Islet of Langerhans (tissue), 1 donor: ENCODE results near the gene RGL1.

Experiments used
- FAIRE-seq: peaks from one replicate; lab custom pipeline; 2011; peaks lifted over from hg19 to GRCh38; lab: Jason Lieb, UNC

RGL1 gene

DNA sequence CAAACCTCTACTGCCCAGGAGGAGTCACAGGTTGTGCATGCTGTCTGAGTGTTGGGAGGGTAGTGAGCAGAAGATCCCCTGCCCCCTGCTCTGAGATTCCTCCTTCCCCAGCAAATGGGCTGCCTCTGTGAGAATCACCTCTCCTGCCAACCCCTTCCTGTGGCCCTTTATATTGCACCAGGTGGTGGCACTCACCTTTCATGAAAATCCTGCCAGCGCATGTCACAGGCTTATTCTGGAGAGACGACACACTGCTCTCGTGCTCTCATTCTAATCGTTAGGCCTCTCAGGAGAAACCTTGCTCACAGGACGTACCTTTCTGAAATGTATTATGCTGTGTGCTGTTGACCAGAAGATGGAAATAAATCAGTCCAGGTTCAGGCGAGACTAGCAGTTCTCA is 113.7 kb downstream of the RGL1 start:
- FAIRE-seq = no peak

DNA sequence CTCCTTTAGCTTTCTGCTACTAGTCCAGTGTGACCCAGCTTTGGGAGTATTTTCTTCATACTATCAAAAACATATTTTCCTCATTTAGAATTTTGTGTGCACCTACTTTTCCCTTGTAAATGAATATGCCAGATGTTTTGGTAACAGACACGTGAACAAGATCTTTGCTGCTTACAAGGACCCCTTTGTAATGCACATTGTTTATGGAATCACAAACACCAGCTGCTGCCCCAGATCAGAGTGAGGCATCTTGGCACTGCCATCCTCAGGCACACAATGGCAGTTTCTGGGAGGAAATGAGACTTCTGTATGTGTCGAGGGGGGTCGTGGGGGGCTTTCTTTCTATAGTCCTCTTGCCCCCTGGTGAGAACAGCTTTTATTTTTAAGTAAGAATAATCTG is 115.7 kb downstream of the RGL1 start:
- no peak for FAIRE-seq

DNA sequence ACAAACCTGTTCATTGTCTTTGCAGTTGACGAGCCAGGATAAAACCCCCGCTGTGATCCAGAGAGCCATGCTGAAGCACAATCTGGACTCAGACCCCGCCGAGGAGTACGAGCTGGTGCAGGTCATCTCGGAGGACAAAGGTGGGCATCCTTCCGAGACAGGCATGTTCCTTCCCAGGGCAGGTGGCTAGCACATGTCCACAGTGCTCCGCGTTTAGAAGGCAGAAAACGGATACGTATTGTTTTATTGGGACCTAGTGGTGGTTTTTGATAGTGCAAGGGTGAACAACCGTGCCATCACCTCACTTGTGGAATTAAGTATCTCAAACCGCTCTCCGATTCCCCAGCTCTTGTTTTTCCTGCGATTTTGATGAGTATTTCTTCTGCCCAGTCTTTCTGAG is 117.3 kb downstream of the RGL1 start:
- no peak for FAIRE-seq

DNA sequence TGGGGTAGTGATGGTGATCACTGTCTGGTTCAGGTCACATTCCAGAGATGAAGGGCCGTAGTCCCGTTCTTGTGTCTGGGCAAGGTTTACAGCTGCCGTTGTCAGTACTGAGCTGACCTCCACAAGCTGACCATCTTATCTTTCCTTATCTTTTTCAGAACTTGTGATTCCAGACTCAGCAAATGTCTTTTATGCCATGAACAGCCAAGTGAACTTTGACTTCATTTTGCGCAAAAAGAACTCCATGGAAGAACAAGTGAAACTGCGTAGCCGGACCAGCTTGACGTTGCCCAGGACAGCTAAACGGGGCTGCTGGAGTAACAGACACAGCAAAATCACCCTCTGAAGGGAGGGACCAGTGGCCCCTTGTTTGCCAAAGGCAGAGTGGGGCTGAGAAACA is 121.0 kb downstream of the RGL1 start:
- FAIRE-seq = no peak

DNA sequence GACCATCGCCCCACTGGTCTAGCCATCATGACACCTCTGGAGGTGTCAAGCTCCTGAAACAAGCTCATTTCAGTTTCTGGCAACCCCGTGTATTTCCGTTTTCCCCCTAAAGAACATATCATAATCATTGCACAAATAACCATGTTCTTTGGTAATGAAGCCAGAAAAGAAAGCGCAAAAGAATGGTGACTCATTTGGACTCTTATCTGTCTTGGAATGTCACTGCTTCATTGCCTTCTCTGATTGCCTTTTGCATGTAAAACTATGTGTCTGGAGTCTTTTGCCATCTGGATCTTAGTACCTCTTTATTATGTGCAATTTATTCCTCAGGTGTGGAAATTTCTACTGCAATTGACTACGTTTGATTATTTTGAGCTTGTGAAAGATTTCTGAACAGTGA is 122.1 kb downstream of the RGL1 start:
- FAIRE-seq = no peak

DNA sequence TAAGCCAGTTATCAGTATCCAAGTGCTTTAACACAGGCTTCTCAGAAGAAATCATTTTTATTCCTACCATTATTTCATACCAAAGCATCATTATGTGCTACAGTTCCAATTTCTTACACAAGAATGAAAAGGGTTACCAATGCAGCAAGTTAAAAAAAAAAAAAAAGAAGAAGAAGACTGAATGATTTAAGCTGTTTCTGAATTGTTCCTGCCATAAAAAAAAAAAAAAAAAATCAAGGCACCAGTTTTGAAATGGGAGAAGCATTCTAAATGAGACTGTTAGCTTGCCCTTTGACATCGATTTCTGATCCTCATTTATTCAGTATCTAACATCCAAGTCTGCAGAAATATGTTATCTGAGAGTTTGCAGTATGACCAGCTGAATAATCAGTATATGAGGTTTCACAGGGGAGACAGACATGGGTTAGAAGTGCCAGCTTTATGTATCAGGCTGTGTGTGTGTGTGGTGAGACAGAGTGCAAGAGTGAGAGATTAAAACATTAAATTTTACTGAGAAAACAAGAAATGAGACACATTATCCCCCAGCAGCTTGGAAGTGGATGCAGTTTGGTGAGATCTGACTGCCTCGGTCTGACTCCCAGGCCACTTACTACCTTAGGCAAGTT is 126.8 kb downstream of the RGL1 start:
- FAIRE-seq = no peak

DNA sequence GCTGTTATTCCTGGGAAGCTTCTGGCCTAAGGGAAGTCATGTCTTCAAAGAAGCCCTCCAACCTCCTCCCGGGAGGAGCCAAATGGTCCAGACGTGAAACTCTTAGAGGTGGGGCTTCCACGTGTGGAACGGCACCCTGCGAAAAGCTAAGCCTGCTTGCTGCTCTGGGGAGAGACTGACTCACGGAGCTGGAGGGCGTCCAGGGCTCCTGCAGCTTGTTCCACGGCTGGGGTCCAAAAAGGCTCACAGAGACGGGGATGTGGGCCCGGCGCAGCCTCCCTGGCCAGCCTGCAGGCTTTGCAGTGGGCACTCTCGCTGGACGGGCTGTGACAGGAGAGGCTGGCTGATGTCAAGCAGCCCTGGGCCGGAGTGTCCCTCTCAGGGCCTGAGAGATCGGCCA is 127.5 kb downstream of the RGL1 start:
- FAIRE-seq = no peak

DNA sequence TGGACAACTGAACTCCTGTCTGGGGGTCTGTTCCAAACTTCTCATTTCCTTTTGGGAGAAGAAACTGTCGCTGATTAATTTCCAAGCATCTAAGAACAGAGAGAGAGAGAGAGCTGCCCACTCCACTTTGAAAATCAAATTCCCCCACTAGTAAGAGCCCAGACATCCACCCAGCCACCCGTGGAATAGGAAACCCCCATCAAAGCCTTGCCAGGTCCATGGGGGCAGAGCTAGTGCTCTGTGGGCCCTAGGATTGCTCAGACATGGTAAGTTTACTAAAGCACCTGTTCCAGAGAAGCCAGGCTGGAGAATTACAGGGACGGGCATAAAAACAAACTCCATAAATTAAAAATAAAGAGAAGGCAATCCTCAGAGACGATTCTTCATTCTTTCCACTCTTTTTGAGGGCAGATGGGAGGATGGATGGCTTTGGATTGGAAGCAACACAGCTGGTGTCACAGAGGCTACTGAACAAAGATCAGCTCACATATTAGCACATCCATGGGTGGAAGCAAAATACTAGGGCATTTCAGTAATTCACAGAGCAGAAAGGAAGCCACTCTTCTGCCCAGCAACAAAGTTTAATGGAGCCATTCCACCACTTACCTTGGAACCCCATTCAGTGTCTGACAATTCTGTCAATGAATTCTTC is 128.7 kb downstream of the RGL1 start:
- FAIRE-seq = no peak

DNA sequence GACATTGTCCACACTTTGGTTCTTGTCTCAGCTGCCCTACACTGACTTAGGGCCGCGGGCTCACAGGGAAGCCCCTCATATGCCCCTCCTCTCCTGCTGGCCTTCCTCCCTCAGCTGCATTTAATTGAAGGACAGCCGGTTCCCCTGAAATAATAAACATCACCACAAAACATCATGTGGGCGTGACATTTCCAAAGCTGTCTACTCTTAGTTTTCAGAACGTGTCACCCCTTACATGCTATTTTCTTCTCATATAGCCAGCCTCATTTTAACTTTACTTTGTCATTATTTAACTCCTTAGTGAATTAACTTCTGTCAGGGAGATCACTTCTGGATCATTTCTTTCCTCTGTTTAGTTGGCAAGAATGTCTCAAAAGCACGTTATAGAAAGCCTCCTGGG is 129.4 kb downstream of the RGL1 start:
- FAIRE-seq = no peak

DNA sequence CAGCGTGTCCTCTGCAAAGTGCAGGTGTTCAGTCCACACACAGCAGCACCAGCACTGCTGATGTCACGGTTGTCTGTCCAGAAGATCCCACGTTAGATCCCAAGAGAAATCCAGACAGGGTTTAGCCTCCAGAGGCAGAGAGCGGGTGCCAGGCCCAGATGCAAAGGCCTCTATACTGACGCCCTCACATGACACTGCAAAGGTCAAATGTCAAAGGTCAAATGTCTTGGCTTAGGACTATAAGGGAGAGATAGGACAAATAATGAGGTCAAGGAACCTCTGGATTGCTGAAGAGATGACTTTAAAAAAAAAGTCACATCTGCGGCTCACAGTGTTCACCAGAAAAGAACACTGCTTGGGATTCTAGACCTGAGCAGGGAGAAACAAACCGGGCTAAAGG is 131.1 kb downstream of the RGL1 start:
- no peak for FAIRE-seq

DNA sequence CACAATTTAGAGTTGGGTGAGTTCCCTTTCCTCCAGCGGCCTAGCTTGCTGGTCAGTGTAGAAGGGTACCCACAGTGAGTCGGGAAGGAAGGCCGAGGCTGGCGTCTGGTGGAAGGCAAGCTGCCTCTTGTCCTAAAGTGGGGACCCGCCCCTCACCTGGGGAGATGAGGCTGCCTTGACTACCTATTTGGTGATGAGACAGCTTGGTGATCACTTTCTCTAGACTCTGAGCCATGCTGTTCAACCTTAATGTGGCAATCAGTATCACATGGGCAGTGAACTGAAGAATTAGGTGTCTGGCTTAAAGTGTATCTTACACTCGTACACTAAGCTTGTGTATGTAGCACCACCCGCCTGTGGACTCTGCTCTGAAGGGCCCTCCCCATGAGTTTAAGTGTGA is 131.9 kb downstream of the RGL1 start:
- no peak for FAIRE-seq

DNA sequence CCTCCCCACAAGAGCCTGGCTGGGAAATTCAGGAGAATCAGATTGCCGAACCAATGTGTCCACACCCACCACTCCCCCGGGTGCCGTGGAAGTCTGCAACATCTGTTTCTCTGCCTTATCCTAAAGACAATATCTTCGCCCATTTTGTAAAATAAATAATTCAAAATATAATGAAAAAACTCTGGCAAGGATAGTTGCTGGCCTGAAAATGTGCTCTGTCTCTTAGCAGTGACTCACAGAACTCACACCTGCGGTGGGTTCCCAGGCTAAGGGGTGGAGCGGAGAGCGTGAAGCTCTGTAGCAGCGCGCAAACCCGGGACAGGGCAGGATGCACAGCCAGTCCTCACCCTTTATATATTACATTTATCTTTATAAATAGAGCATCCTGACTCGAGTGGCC is 132.7 kb downstream of the RGL1 start:
- FAIRE-seq = no peak

DNA sequence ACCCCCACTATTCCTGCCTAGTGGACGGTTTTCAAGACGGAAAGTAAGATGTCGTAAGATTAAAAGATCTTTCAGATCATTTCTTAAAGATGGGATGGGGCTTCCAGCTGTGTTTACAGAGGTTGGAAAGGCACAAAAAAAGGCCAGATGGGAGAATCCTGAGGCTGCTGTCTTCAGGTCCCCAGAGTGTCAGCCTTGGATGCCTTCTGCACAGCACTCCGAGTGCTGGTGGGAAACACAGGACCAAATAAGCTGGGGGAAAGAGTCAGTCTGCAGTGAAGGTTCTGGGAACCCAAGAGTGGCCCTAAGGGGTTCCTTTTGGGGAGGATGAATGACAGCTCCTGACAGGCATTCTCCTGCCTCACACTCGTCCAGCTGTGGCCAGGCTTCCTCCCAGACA is 136.1 kb downstream of the RGL1 start:
- FAIRE-seq = no peak

DNA sequence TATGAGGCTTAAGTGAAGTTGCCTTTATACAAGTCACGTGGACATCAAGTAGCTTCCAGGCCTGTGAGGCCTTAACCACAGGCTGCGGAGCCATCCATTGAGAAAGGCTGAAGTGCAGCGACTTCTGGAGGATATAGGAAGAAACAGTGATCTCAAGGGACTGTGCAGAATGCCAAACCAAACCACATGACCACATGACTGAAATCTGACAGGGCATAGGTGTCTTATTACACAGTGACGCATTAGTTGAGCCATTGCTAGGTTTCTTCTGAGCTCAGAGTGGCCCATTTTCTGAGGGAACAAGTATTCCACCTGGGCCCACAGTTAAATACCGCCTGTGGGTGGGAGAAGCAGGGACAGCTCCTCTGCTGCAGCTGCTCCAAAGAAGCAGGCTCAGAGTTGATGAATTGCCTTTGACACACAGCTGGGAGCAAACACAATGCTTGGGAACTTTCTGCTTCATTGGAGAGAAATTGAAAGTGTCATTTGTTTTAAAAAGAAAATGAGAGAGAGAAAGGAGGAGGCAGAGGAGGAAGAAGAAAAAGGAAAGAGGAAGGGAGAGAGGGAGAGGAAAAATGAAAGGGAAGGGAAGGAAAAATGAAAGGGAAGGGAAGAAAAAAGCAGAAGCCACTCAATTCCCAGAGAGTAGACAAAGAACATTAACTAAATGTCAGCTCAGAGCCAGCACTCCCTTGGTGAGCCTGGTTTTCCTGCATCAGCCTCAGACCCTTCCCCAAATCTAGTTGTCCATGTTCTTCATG is 138.2 kb downstream of the RGL1 start:
- no peak for FAIRE-seq

DNA sequence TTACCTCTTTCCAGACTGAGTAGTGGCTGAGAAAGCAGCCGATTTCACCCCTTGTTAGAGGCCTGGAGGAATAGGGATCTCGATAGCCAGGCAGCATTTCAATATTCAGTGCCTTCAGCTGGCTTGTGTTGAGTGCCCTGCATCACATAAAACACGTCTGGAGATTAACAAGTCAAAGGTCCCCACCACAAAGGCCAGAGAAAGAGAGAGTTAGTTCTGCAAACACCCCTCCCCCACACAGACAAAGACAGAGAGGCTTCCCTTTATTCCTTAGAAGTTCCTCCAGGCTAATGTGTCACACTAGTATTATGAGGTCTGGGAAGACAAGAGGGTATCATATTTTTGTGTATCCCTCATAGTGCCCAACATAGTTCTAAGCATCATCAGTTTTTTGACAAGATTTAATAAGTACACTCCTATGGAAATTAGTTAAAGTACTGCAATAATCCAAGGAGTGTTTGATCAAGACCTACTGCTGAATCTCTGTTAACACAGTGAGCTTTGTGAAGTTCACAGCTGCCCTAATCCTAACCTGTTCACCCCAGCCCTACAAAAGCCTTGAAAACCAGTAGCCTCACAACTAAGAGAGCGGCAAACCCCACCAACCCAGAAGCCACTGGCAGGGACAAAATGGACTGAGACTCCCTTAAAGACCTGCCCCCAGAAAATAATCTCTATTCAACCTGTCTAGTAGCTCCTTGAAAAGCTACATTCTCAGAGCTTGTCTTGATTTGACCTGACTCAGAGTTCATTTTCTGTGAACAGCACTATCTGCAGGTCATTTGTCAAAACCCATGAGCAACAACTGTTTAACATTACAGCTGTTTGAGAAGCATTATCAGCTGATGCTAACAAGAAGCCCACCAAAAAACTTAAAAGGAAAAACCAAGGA is 140.8 kb downstream of the RGL1 start:
- no peak for FAIRE-seq

DNA sequence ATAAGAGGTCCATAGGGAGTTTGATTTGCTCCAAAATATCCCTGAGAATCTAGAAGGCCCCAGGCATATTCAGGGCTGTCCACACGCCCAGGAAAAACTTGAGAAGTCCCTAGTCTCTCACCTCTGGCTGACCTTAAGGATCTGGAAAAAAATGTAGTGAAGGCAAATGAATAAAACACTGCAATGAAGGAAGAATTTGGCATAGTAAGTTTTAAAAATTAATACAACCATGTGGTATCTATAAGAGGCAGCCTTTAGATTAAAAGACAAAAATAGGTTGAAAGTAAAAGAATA is 141.3 kb downstream of the RGL1 start:
- FAIRE-seq = no peak

DNA sequence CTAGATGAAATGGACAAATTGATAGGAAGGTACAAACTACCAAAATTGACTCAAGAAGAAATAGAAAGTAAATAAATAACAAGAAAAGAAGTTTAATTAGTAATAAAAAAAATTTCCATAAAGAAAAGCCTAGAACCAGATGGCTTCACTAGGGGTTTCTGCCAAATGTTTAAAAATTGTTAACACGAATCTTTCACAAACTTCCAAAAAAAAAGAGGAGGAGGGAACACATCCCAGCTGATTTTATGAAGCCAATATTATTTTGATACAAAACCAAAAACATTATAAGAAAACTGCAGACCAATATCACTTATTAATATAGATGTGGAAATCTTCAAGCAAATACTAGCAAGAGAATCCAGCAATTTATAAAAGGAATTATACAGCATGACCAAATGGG is 143.1 kb downstream of the RGL1 start:
- FAIRE-seq = no peak

DNA sequence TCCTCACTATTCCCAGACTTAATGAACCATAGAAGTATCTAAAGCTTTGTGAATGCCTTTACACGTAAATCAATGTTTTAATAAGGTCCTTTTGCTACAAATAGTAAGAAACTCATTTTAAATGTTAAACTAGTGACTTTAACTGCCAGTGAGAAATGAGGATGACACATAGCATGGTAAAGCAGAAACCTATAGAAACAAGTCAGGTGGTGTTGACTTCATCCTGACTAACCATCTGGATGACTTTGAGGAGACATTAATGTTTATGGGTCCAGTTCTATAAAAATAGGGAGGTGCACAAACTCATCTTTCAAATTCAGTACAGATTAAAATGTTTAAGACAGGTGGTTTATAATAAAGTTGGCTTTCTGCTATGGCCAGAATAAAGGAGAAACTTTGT is 147.2 kb downstream of the RGL1 start:
- FAIRE-seq = no peak

DNA sequence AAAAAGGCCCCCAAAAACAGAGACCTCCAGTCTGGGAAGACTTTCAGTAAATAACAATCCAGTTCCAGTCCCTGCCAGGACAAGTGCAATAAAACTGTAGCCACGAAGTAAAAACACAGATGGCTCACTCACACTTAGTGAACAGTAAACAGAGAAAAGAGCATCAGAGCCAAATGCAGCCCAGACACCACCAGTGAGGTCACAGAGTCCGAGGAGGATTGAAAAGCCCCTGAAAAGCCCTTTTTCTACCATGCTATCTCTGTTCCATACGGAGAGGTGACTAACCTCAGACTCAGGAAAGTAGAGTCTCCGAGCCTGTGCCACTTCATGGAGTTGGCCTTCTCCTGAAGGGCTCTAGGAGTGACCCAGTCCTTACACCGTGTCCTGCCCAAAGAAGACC is 148.1 kb downstream of the RGL1 start:
- no peak for FAIRE-seq

DNA sequence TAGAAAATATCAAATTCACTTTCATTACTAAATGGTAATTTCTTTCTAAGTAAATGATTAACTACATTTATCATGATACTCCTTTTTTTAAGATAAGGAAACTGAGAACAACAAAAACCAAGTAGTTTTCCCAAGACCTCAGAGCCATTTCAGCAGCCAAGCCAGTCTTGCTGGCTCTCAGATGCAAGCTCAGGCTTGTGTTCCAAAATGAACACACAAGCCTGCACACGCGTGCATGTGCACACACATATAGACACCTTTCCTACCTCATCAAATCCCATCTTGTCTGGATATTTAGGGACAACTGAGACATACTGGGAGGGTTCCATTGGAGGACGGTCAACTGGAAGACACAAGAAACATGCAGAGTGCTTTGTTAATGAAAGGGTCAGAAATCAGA is 149.6 kb downstream of the RGL1 start:
- no peak for FAIRE-seq

DNA sequence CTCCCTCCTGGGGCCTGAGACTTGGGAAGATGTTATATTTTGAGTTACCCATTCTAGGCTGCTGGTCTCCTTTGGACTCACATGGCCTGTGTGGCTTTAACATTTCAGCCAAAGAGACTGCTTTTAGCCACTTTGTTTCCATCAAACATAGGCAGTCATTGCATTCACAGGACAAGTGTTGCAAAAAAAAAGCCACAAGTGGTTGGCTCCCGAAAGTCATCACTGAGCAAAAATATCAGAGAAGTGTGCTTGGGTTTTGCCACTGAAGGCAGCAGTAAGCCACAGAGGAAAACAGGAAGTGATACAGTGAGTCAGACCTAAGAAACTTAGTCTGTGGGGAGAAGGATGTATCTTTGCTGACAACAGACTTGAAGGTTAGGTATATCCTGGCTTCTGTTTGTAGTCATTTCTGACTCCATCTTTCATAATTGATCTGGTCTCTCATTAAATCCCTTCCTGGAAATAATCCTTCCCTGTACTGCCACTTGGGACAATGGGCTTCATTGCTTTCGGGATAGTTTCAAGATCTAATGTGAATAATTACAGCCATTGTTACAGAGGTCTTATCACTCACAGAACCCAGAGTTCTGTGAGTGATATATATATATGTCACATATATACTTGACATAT is 151.8 kb downstream of the RGL1 start:
- peak; percentile 5 for FAIRE-seq

DNA sequence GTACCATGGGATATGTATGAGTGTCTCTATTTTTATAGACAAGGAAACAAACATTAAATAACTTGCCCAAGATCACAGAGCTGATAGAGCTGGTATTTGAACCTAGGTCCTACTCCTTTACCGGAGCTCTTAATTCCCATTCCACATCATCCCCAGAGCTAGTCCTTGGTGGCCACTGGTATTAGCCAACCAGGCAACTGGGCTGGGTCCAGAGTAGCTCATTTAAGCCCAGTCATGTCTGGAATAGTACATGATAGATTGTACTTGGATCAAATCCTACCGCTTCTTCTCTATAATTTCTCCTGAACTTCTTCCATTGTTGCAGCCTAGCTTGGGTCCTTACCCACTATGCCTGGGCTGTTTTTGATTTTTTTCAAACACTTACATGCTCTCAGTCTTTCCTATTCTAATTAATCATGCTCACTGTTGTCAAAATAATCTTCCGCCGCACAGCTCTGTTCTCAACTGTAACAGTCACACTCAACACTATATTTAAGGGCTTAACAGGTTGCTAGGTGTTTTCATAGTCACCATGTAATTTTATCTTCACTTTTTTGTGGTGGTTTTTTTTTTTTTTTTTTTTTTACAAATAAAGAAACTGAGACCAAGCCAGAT is 152.4 kb downstream of the RGL1 start:
- no peak for FAIRE-seq
